Fibroblast of lung (primary cell): Measurements from ENCODE around the gene ATP2B3. TPM values are rescaled to one million over a fixed set of nuclear protein-coding genes. Genes with fewer than 3 reads are reported as not detected.

Experiments used
- DNase-seq, 2 donors: peaks; one replicate each; pipeline versions ENCODE4 v3.0.0 to v3.0.0-alpha.2; 2010; ENCODE audit warnings: low read depth in 2 of 2
- H2AFZ ChIP-seq: 2 replicates; pipeline ENCODE4 v1.5.1; 2012; ENCODE audit warnings: low read length, control low read depth, inconsistent platforms
- H3K27ac ChIP-seq: 2 replicates; pipeline ENCODE4 v1.5.1; 2011; ENCODE audit warnings: low read length, control low read depth; ENCODE audit not compliant: insufficient read depth
- H3K27me3 ChIP-seq: 2 replicates; pipeline ENCODE4 v1.5.1; 2011; ENCODE audit warnings: mild to moderate bottlenecking, low read length; ENCODE audit not compliant: control insufficient read depth, insufficient read depth
- H3K36me3 ChIP-seq: 2 replicates; pipeline ENCODE4 v1.5.1; 2011; ENCODE audit warnings: low read length; ENCODE audit not compliant: control insufficient read depth, insufficient read depth
- H3K4me1 ChIP-seq: 2 replicates; pipeline ENCODE4 v1.5.1; 2011; ENCODE audit warnings: low read length; ENCODE audit not compliant: control insufficient read depth, insufficient read depth; ENCODE audit errors: extremely low read depth
- H3K4me2 ChIP-seq: 2 replicates; pipeline ENCODE4 v1.5.1; 2011; ENCODE audit warnings: low read length, control low read depth; ENCODE audit not compliant: insufficient read depth; ENCODE audit errors: extremely low read depth
- H3K4me3 ChIP-seq, 4 experiments: fragments of 200-600 bp in 1 of 4; sonication (generic) in 1 of 4; replicated peaks in 1 of 4; 2 replicates each; pipeline ENCODE4 v1.5.1; 2011 to 2016; ENCODE audit warnings: low read length in 4 of 4, low read depth in 3 of 4, mild to moderate bottlenecking in 3 of 4, control low read depth in 2 of 4, inconsistent platforms in 1 of 4, mixed read lengths in 1 of 4; ENCODE audit not compliant: insufficient read depth in 1 of 4; ENCODE audit errors: control extremely low read depth in 1 of 4
- H3K79me2 ChIP-seq: 2 replicates; pipeline ENCODE4 v1.5.1; 2012; ENCODE audit warnings: mild to moderate bottlenecking, low read length, inconsistent platforms; ENCODE audit not compliant: control insufficient read depth, insufficient read depth
- H3K9ac ChIP-seq: 2 replicates; pipeline ENCODE4 v1.5.1; 2011; ENCODE audit warnings: mild to moderate bottlenecking, low read length, control low read depth; ENCODE audit not compliant: insufficient read depth
- H3K9me3 ChIP-seq: 2 replicates; pipeline ENCODE4 v1.5.1; 2012; ENCODE audit warnings: low read depth, low read length; ENCODE audit not compliant: control insufficient read depth, insufficient read depth
- H4K20me1 ChIP-seq: 2 replicates; pipeline ENCODE4 v1.5.1; 2011; ENCODE audit warnings: low read length; ENCODE audit not compliant: control insufficient read depth, insufficient read depth; ENCODE audit errors: extremely low read depth
- EZH2 ChIP-seq: IDR thresholded peaks from 2 replicates; pipeline ENCODE4 v1.5.1; 2012; ENCODE audit warnings: low read length, control low read depth, mild to moderate bottlenecking; ENCODE audit errors: missing control alignments
- polyA plus RNA-seq, 2 donors: library from polyadenylated mRNA; depleted of rRNA in 1 of 2; stranded (reverse) in 1 of 2; unstranded in 1 of 2; fragments of >200 nt; gene quantifications; 2 replicates each; pipeline ENCODE4 v1.2.1, GENCODE V29; 2011 to 2012; ENCODE audit warnings: missing spikeins in 1 of 2
- total RNA-seq: library from RNA; depleted of rRNA; stranded (reverse); fragments of >200 nt; gene quantifications from 2 replicates; pipeline ENCODE4 v1.2.1, GENCODE V29; 2014
- TF ChIP-seq, protein P1 (sequence below), 2 donors: IDR thresholded peaks in 1 of 2; conservative IDR thresholded peaks in 1 of 2; 1 replicate in 1 of 2; 2 replicates in 1 of 2; pipeline ENCODE4 v1.5.1; 2011 to 2012; ENCODE audit warnings: low read length in 2 of 2, control low read depth in 1 of 2, inconsistent platforms in 1 of 2, low read depth in 1 of 2, mild to moderate bottlenecking in 1 of 2

ATP2B3 gene
- total and polyA plus RNA-seq, 2 donors (not counting 1 experiment from before 2014, with no cell fraction given), result not detected

DNA sequence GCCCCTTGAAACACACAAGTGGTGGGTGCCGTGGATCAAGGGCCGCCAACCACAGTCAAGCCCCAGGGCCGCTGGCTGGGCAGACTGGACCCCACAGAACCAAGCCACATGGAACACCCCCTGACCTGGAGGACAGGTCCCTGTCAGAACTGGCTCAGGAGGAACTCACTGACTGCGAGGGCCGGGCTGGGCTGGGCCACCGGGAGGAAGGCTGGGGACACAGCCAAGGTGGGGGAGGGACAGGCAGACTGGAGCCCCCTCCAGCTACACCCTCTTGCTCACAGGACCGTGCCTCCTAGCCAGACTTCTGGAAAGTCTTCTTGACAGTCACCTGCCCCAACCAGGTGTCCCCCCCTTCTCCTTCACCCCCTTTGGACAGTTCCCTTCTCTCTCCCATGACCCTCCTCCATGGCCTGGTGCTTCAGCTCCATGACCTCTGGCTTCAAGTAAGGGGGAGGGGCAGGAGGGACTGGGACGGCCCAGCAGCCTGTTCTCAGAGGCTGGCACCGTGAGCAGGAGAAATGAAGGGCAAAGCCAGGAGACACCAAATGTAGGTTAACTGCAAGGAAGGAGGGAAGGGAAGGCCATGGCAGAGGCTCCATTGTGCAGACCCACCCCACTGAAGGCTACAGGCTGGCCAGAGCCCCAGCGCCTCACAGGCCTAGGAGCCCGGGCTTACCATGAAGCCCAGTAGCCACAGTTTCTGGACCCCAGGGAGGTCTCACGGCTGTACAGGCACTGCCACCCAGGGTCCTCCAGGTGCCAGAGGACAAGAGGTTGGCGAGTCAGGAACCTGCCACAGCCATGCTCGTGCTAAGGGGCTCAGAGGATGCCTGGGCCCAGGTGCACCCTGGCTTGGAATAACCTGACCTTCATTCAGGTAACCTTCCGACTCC is 107.0 kb downstream of the ATP2B3 start:
- Histone ChIP-seq H3K79me2 (no peaks in the 10 kb centered on the region), H3K9ac (no peak overlapping the region), H3K27me3 (no peaks in the 10 kb centered on the region), H4K20me1 (no peaks in the 10 kb centered on the region), H3K9me3 (no peaks in the 10 kb centered on the region), H3K27ac (no peak overlapping the region), H3K4me2 (no peak overlapping the region), H3K4me3 (no peak overlapping the region), H2AFZ (no peak overlapping the region), H3K4me1 (no peaks in the 10 kb centered on the region), H3K36me3 (no peaks in the 10 kb centered on the region)
- DNase-seq, result no peak
- TF ChIP-seq EZH2, result no peak
- TF ChIP-seq, protein P1, sequence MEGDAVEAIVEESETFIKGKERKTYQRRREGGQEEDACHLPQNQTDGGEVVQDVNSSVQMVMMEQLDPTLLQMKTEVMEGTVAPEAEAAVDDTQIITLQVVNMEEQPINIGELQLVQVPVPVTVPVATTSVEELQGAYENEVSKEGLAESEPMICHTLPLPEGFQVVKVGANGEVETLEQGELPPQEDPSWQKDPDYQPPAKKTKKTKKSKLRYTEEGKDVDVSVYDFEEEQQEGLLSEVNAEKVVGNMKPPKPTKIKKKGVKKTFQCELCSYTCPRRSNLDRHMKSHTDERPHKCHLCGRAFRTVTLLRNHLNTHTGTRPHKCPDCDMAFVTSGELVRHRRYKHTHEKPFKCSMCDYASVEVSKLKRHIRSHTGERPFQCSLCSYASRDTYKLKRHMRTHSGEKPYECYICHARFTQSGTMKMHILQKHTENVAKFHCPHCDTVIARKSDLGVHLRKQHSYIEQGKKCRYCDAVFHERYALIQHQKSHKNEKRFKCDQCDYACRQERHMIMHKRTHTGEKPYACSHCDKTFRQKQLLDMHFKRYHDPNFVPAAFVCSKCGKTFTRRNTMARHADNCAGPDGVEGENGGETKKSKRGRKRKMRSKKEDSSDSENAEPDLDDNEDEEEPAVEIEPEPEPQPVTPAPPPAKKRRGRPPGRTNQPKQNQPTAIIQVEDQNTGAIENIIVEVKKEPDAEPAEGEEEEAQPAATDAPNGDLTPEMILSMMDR (conservative IDR thresholded peaks at IDR 0.05 in 1 of 2, IDR thresholded peaks at IDR 0.05 in 1 of 2; ENCODE audit: low read depth in 1 of 2, low read length in 2 of 2), result no peak

DNA sequence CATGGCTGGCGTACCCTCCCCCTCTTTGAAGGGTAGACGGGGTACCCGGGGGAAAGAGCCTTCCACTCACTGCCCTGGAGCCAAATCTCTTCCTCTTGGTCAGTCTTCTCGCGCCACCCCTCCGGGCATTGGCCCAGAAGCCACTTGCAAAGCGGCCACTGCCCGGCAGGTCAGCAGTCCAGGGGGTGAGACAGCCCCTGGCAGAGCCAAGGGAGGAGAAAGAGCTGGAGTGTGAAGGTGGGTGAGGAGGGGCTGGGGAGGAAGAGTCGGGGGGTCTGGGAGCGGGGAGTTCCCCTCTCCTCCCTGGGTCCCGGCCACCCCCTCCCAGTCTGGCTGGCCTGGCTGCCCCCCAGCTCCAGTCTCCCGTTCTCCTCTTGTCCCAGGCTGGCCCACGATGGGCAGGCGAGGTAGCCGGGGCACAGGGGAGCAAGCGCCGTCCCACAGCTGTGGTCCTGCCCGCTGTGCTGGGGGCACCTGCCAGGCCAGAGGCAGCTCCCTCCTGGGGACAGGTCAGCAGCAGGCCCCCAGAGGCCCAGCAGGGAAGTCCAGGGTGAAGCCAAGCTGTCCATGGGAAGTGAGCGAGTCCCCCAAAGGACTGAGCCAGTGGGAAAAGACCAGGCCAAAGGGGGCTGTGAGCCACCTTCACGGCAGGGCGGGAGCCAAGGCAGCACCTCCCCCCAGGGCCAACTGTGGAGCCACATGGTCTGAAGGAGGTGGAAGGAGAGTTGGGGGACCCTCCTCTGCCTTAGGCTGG is 108.0 kb downstream of the ATP2B3 start:
- H3K27me3 ChIP-seq, result no peaks in the 10 kb centered on the region
- H3K36me3 ChIP-seq, result no peaks in the 10 kb centered on the region
- no peaks in the 10 kb centered on the region for H3K9me3 ChIP-seq
- H3K79me2 ChIP-seq, result no peaks in the 10 kb centered on the region
- no peaks in the 10 kb centered on the region for H4K20me1 ChIP-seq
- H2AFZ ChIP-seq, result no peak overlapping the region
- H3K9ac ChIP-seq, result no peak overlapping the region
- DNase-seq, result no peak
- no peaks in the 10 kb centered on the region for H3K4me1 ChIP-seq
- H3K4me2 ChIP-seq, result no peak overlapping the region
- TF ChIP-seq, protein P1 (conservative IDR thresholded peaks at IDR 0.05 in 1 of 2, IDR thresholded peaks at IDR 0.05 in 1 of 2; ENCODE audit: low read depth in 1 of 2, low read length in 2 of 2), result no peak
- TF ChIP-seq EZH2, result no peak
- no peak overlapping the region for H3K27ac ChIP-seq
- H3K4me3 ChIP-seq, result no peak overlapping the region

DNA sequence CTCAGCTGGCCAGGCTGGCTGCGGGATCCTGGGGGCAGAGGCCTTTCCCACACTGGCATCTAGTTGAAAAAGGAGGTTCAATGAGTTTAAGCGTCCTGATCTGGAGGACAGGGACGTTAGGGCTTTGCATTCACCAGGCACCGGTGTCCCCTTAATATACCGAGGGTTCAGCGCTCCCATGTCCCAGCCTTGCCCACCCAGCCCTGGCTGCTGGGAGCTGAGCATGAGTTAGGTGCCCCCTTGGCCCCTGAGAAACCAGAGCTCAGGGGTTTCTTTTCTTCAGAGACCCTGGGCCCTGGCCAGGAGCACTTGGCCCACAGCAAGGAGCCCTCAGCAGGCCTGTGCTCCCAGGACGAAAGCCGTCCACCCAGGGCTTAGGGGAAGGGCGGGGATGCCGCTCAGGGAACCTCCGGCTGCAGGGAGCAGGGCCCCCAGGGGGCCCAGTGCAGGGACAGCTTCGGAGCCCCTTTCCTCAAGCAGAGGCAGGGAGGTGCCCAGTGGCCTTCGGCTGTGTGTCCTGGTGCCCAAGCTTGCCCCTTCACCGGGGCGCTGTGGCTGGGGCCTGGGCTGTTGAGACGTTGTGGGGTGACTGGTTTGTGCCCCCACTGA is 108.7 kb downstream of the ATP2B3 start:
- Histone ChIP-seq H3K4me1 (no peaks in the 10 kb centered on the region), H2AFZ (no peak overlapping the region), H3K9me3 (no peaks in the 10 kb centered on the region), H3K27ac (no peak overlapping the region), H3K79me2 (no peaks in the 10 kb centered on the region), H3K27me3 (no peaks in the 10 kb centered on the region), H3K36me3 (no peaks in the 10 kb centered on the region), H3K4me3 (no peak overlapping the region), H3K9ac (no peak overlapping the region), H3K4me2 (no peak overlapping the region), H4K20me1 (no peaks in the 10 kb centered on the region)
- no peak for DNase-seq
- TF ChIP-seq, protein P1 (conservative IDR thresholded peaks at IDR 0.05 in 1 of 2, IDR thresholded peaks at IDR 0.05 in 1 of 2; ENCODE audit: low read depth in 1 of 2, low read length in 2 of 2), result no peak
- no peak for TF ChIP-seq EZH2
